ENCODE data around the gene AFAP1L1.

- TF ChIP-seq CTCF (IDR thresholded peaks at IDR 0.05; ENCODE audit: poor library complexity) (no peak), EZH2phosphoT487 (IDR thresholded peaks at IDR 0.05; ENCODE audit: low read depth, severe bottlenecking, unreplicated experiment) (no peak), EZH2 (IDR thresholded peaks at IDR 0.05; ENCODE audit: borderline replicate concordance) (no peak)
Observed at GRCh38 chr5:149251546-149251945, 20.1 kb upstream of the AFAP1L1 start.
